Right atrium auricular region (tissue), 2 donors: ENCODE results near the gene ZNF302. TPM values are rescaled to one million over a fixed set of nuclear protein-coding genes. Genes with fewer than 3 reads are reported as not detected.

ENCODE experiments used
- DNase-seq: peaks from one replicate; pipeline ENCODE4 v3.0.0-alpha.2; 2019; ENCODE audit warnings: low spot score
- H3K27ac ChIP-seq, 2 donors: fragments of 200-600 bp; sonication (generic); 1 replicate in 1 of 2; 2 replicates in 1 of 2; pipeline ENCODE4 v1.5.1; 2016 to 2019
- H3K27me3 ChIP-seq, 2 donors: fragments of 200-600 bp; sonication (generic); one replicate each; pipeline versions ENCODE4 v1.5.1 to v1.6.0; 2017 to 2019
- H3K36me3 ChIP-seq: fragments of 200-600 bp; sonication (generic); one replicate; pipeline ENCODE4 v1.5.1; 2016
- H3K4me1 ChIP-seq, 2 donors: fragments of 200-600 bp; sonication (generic); one replicate each; pipeline versions ENCODE4 v1.5.1 to v1.6.0; 2017 to 2019
- H3K4me3 ChIP-seq, 2 donors: fragments of 200-600 bp; sonication (generic); 1 replicate in 1 of 2; 2 replicates in 1 of 2; pipeline ENCODE4 v1.5.1; 2017 to 2019; ENCODE audit warnings: mild to moderate bottlenecking in 1 of 2, moderate library complexity in 1 of 2
- H3K9me3 ChIP-seq, 2 donors: fragments of 200-600 bp; sonication (generic); one replicate each; pipeline ENCODE4 v1.5.1; 2019
- CTCF ChIP-seq, 2 donors: fragments of 200-600 bp; sonication (generic); IDR thresholded peaks; one replicate each; pipeline ENCODE4 v1.5.1; 2019; ENCODE audit warnings: antibody characterized with exemption in 2 of 2
- total RNA-seq, 2 donors: library from RNA; depleted of rRNA; stranded (reverse); fragments of >200 nt; gene quantifications; one replicate each; pipeline ENCODE4 v1.1.0, GENCODE V29; 2016

Gene ZNF302
- 10 to 100 TPM; 21.7 to 35.8 TPM for total RNA-seq

DNA sequence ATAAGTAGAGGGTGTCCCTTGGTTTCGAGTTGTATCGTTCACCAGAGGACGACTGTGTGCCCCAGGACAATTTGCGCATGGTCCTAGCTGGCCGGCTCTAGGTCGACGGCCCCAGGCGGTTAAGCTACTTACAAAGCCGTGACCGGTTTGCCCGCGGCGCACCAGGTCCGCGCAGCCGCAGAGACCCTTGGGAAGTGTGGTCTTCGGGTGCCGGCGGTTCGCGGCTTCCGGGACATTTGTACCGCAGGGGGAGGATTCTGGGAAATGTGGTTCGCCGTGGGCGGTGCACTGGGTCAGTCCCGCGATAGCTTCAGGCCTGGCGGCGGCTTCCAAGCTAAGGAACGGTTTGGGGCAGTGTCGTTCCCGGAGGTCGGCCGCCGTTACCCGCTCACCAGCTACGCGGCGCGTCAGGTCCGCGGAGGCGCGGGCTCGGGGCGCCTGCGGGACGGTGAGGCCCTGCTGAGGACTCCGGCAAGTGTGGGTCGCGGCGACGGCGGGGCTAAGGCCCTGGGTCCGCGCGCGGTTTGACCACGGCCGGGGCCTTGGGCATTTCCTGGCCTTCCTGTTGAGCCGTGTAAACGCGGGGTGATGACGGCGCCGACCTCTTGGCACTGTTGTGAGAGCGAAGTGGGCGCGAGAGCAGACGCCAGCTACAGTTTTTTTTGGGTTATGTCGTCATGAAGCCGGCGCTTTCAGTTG, at the start of gene ZNF302:
Gene ZNF302, plus strand, starts transcription at position 293 of the 699 bp plus-strand sequence. CDS start 1,127 bp downstream, outside the sequence.
- peaks cover 0 to 19% of the 10 kb centered on the region in 2 donors for H3K9me3 ChIP-seq
- H3K4me3 ChIP-seq, result peak within 1 kb of the TSS; percentile 82 to 85
- DNase-seq, result peak; percentile 98
- peak within 1 kb of the TSS; percentile 98 to 99 for H3K27ac ChIP-seq
- no peak for TF ChIP-seq CTCF (IDR thresholded peaks at IDR 0.05)
- no peaks in the 10 kb centered on the region for H3K27me3 ChIP-seq
- peaks cover 0 to 9% of the 10 kb centered on the region in 2 donors for H3K4me1 ChIP-seq
- peaks cover 34% of the 10 kb centered on the region for H3K36me3 ChIP-seq

DNA sequence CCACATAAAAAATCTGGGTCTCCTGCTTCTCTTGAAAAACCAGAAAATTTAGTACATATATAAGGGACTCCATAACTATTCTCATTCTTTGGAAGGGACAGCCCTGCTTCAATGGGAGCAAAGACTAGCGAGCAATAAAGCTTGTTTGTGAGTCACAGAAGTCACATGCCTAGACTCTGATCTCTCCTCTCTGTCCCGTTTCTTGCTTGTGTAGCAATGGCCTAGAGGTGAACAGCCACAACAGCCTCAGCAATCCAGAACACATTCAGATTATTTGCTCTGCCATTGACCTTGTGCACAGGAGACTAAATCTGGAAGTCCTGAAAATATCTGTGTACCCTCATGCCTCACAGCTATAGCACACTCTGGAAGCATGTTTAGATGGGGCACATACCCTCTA, 43.7 kb upstream of the ZNF302 start:
- TF ChIP-seq CTCF (IDR thresholded peaks at IDR 0.05), result no peak
- no peak overlapping the region for H3K4me3 ChIP-seq
- H3K36me3 ChIP-seq, result no peaks in the 10 kb centered on the region
- peaks cover 0 to 18% of the 10 kb centered on the region in 2 donors for H3K9me3 ChIP-seq
- no peak overlapping the region for H3K27ac ChIP-seq
- H3K4me1 ChIP-seq, result no peaks in the 10 kb centered on the region
- H3K27me3 ChIP-seq, result no peaks in the 10 kb centered on the region
- no peak for DNase-seq

GRCh38 chr19:34639491-34640085, 37.9 kb upstream of the ZNF302 start:
- peak; percentile 35 to 89 for TF ChIP-seq CTCF (IDR thresholded peaks at IDR 0.05)
- Histone ChIP-seq H3K9me3 (peaks cover 0 to 11% of the 10 kb centered on the region in 2 donors), H3K4me1 (no peaks in the 10 kb centered on the region), H3K27ac (no peak overlapping the region), H3K27me3 (no peaks in the 10 kb centered on the region), H3K36me3 (no peaks in the 10 kb centered on the region), H3K4me3 (no peak overlapping the region)
- DNase-seq, result no peak

GRCh38 chr19:34642241-34642640, 35.2 kb upstream of the ZNF302 start:
- TF ChIP-seq CTCF (IDR thresholded peaks at IDR 0.05), result no peak
- no peaks in the 10 kb centered on the region for H3K36me3 ChIP-seq
- no peak overlapping the region for H3K4me3 ChIP-seq
- H3K27me3 ChIP-seq, result no peaks in the 10 kb centered on the region
- DNase-seq, result no peak
- no peak overlapping the region for H3K27ac ChIP-seq
- no peaks in the 10 kb centered on the region for H3K9me3 ChIP-seq
- peaks cover 0 to 5% of the 10 kb centered on the region in 2 donors for H3K4me1 ChIP-seq

DNA sequence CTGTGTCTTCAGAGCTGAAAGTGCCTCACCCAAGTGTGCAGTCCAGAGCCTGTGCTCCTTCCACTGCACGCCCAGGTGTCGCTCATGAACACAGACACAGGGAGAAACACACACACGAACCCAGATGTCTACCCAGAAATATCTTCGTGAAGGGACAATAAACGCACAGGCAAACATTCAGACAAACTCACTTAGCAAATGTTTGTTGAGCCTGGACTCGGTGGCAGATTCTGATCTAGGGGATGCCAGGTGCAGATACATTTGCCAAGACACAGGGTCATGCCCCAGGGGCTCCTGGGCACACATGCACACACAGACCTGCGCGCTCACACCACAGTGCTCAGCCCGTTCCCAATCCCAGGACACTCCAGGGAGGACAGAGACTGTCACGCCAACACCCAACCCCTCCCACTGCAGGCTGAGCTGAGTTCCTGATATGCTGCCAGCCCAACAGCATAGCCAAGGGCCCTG, 32.5 kb upstream of the ZNF302 start:
- Histone ChIP-seq H3K36me3 (no peaks in the 10 kb centered on the region), H3K27ac (no peak overlapping the region), H3K4me1 (peaks cover 0 to 5% of the 10 kb centered on the region in 2 donors), H3K9me3 (no peaks in the 10 kb centered on the region), H3K27me3 (no peaks in the 10 kb centered on the region), H3K4me3 (no peak overlapping the region)
- no peak for DNase-seq
- TF ChIP-seq CTCF (IDR thresholded peaks at IDR 0.05), result no peak
